ENCODE results near the gene MUC21. TPM values are rescaled to one million over a fixed set of nuclear protein-coding genes. Genes with fewer than 3 reads are reported as not detected.

Gene MUC21
- total and polyA plus RNA-seq, 9 of the 15 experiments (the other 6 are each of a cell fraction or from before 2014, with no cell fraction given): not detected

- H4K20me1 ChIP-seq (replicated peaks; ENCODE audit: control insufficient read depth, insufficient read depth, low read length): peaks cover 14% of the 10 kb centered on the region; the same call in 1 of the 2 replicates
- no peak overlapping the region for H3K27ac ChIP-seq (ENCODE audit: extremely low read depth, low read depth, low read length)
- H3K9me1 ChIP-seq (ENCODE audit: control insufficient read depth, insufficient read depth, low read length): no peaks in the 10 kb centered on the region
- H3K4me3 ChIP-seq: no peak overlapping the region
- peaks cover 29 to 54% of the 10 kb centered on the region in 2 experiments for H3K27me3 ChIP-seq (ENCODE audit: control insufficient read depth in 2 of 2, insufficient read depth in 2 of 2, low read length in 2 of 2)
- DNase-seq (ENCODE audit: extremely low read depth in 1 of 4, low spot score in 3 of 4) (no peak), FAIRE-seq (no peak), ATAC-seq (no peak)
- H3K9me3 ChIP-seq (replicated peaks; ENCODE audit: control insufficient read depth, insufficient read depth, low read depth, low read length): no peaks in the 10 kb centered on the region
- intact Hi-C loops (cut with micrococcal nuclease): no loop called here
- no peak overlapping the region for H3K9ac ChIP-seq (ENCODE audit: insufficient read depth in 1 of 2, low read depth in 2 of 2, low read length in 2 of 2)
- no peaks in the 10 kb centered on the region for H3K36me3 ChIP-seq (ENCODE audit: control insufficient read depth, insufficient read depth, low read length)
- TF ChIP-seq KLF1 (tag; IDR thresholded peaks at IDR 0.05): no peak
- no peak for TF ChIP-seq MTA3 (IDR thresholded peaks at IDR 0.05; ENCODE audit: borderline replicate concordance)
- TF ChIP-seq ZNF143 (CRISPR knock-in tag; IDR thresholded peaks at IDR 0.05): no peak
- no peak for TF ChIP-seq CREBBP (IDR thresholded peaks at IDR 0.05; ENCODE audit: low read depth, low read length)
- no peak for TF ChIP-seq GTF2A2 (tag; IDR thresholded peaks at IDR 0.05)
- no peak for TF ChIP-seq SRSF1 (IDR thresholded peaks at IDR 0.05; ENCODE audit: low read depth, low read length)
- TF ChIP-seq CAMTA2 (CRISPR knock-in tag; conservative IDR thresholded peaks at IDR 0.05): no peak
- no peak for TF ChIP-seq VEZF1 (CRISPR knock-in tag; IDR thresholded peaks at IDR 0.05)
- TF ChIP-seq KAT7 (CRISPR knock-in tag; IDR thresholded peaks at IDR 0.05; ENCODE audit: borderline replicate concordance): no peak
- no peak for TF ChIP-seq CREB3L1 (IDR thresholded peaks at IDR 0.05; ENCODE audit: borderline replicate concordance, low read depth)
- TF ChIP-seq UBTF (IDR thresholded peaks at IDR 0.05; ENCODE audit: borderline replicate concordance in 1 of 2, low read depth in 2 of 2, low read length in 2 of 2): no peak
- POLR2A ChIA-PET: no interaction called here
- WGBS (ENCODE audit: insufficient coverage, low coverage, missing lambda C conversion rate): 2% methylated on average over 6 of the region's 6 CpGs
- in situ Hi-C loops (cut with MboI): no loop called here
- H3K4me1 ChIP-seq (replicated peaks in 1 of 2; ENCODE audit: control insufficient read depth in 2 of 2, insufficient read depth in 2 of 2, low read length in 2 of 2): peaks cover 8 to 11% of the 10 kb centered on the region in 2 experiments
- H3K4me2 ChIP-seq (ENCODE audit: insufficient read depth, low read length): no peak overlapping the region
- no peaks in the 10 kb centered on the region for H3K79me2 ChIP-seq (ENCODE audit: control insufficient read depth, insufficient read depth, low read length)
- H2AFZ ChIP-seq (ENCODE audit: low read depth, low read length): no peak overlapping the region
- BruUV-seq (replicated peaks): no TSS peak
- CTCF ChIA-PET (ENCODE audit: low intra/inter-chr PET ratio): no interaction called here
These were observed 46.3 kb upstream of the MUC21 start for GRCh38 chr6:30937265-30937664.
